ENCODE results near the gene RABL3.
"Not testable (repeated sequence)": the region's sequence is repeated elsewhere in the genome, so short reads cannot be mapped to it uniquely, and the experiment has no call there.

The RABL3 gene

DNA sequence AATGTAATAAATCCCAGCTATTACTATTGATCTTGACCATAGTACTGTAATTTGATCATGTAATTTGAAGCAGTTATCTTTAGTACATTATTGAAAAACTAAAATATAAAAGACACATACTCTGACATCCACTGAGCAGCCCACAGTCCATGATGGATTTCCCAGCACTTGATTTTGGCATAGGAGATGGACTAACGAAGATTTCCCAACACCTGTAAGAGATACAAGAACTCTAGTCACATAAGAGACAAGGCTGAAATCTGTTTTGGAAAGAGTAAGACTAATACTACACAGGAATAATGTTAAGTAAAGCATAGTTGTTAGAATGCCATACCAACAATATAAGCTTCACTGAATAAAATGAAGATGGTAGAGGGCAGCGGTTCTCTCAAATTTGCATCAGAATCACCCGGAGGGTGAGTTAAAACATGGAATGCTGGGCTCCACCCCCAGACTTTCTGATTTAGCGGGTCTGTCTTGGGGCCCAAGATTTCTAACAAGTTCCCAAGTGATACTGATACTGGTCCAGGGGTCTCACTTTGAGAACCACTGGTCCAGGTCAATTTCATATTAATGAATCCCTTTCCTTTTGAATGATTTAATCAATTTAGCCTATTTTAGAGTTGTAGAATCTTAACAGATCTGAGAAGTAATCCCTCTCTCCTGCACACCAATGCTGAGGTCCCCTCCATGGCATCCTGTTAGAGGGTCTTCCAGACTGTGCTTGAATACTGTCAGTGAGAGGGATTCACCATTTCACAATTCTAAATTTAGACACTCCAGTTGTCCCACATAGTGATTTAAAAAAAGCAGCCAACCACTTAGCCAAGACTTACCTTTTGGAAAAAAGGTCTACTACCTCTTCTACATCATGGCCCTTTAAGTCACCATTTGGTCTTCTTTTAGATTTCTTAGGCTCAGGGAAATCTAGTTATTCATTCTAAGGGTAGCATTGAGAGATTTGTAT, 11.5 kb downstream of the RABL3 start:
- Histone ChIP-seq H3K4ac (ENCODE audit: low read depth, low read length) (no peak overlapping the region), H2BK15ac (replicated peaks; ENCODE audit: low read depth) (no peak overlapping the region), H3K23ac (ENCODE audit: low read length) (no peak overlapping the region), H2BK120ac (ENCODE audit: low read depth, low read length) (no peak overlapping the region), H3K79me1 (ENCODE audit: low read length) (no peaks in the 10 kb centered on the region), H3K9ac (ENCODE audit: low read length) (no peak overlapping the region), H3K36me3 (ENCODE audit: control insufficient read depth, insufficient read depth, low read length) (no peaks in the 10 kb centered on the region), H4K5ac (ENCODE audit: low read length) (no peak overlapping the region), H3K4me3 (ENCODE audit: low read length) (no peak overlapping the region), H3K4me2 (ENCODE audit: low read length) (no peak overlapping the region), H3K27ac (ENCODE audit: low read depth, low read length) (no peak overlapping the region), H3K27me3 (ENCODE audit: insufficient read depth, low read length, poor library complexity) (no peaks in the 10 kb centered on the region), H3K4me1 (ENCODE audit: control insufficient read depth, low read depth, low read length) (no peaks in the 10 kb centered on the region), H3K79me2 (ENCODE audit: control insufficient read depth, insufficient read depth, low read length) (no peaks in the 10 kb centered on the region), H3K18ac (ENCODE audit: low read length) (no peak overlapping the region), H2BK5ac (ENCODE audit: low read length) (no peak overlapping the region), H4K8ac (ENCODE audit: low read depth, low read length) (no peak overlapping the region), H3K56ac (ENCODE audit: low read length) (no peak overlapping the region), H2AK5ac (ENCODE audit: low read length) (no peak overlapping the region)
- WGBS (ENCODE audit: extremely low coverage, insufficient coverage, low lambda C conversion rate) = no CpG with 5 or more reads among the region's 4 CpGs
- no peak for DNase-seq

DNA sequence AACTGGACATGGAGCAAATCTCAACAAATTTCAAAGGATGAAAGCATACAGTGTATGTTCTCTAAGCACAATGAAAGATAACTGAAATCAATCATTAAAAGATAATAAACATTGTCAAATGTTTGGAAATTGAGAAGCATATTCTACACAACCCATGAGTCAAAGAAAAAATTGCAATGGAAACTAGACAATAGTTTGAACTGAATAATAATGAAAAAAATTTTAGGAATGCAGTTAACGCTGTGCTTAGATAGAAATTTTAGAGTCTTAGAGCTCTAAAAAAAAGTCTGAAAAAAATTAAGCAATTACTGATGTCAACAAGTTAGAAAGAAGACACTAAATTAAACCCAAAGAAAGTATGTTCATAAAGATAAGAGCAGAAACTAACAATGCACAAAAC, 15.5 kb downstream of the RABL3 start:
- H3K36me3 ChIP-seq (ENCODE audit: control insufficient read depth, insufficient read depth, low read length) = no peaks in the 10 kb centered on the region
- H2BK5ac ChIP-seq (ENCODE audit: low read length) = no peak overlapping the region
- no peak for DNase-seq
- no peaks in the 10 kb centered on the region for H3K79me1 ChIP-seq (ENCODE audit: low read length)
- no peak overlapping the region for H3K4me3 ChIP-seq (ENCODE audit: low read length)
- WGBS (ENCODE audit: extremely low coverage, insufficient coverage, low lambda C conversion rate) = no CpG with 5 or more reads among the region's 1 CpG
- H2AK5ac ChIP-seq (ENCODE audit: low read length) = no peak overlapping the region
- no peak overlapping the region for H3K56ac ChIP-seq (ENCODE audit: low read length)
- H3K79me2 ChIP-seq (ENCODE audit: control insufficient read depth, insufficient read depth, low read length) = no peaks in the 10 kb centered on the region
- no peak overlapping the region for H2BK120ac ChIP-seq (ENCODE audit: low read depth, low read length)
- no peak overlapping the region for H3K27ac ChIP-seq (ENCODE audit: low read depth, low read length)
- H4K8ac ChIP-seq (ENCODE audit: low read depth, low read length) = no peak overlapping the region
- H3K27me3 ChIP-seq (ENCODE audit: insufficient read depth, low read length, poor library complexity) = no peaks in the 10 kb centered on the region
- H3K4me1 ChIP-seq (ENCODE audit: control insufficient read depth, low read depth, low read length) = no peaks in the 10 kb centered on the region
- no peak overlapping the region for H3K4me2 ChIP-seq (ENCODE audit: low read length)
- no peak overlapping the region for H3K4ac ChIP-seq (ENCODE audit: low read depth, low read length)
- no peak overlapping the region for H2BK15ac ChIP-seq (replicated peaks; ENCODE audit: low read depth)
- H3K23ac ChIP-seq (ENCODE audit: low read length) = no peak overlapping the region
- H3K18ac ChIP-seq (ENCODE audit: low read length) = no peak overlapping the region
- no peak overlapping the region for H4K5ac ChIP-seq (ENCODE audit: low read length)
- H3K9ac ChIP-seq (ENCODE audit: low read length) = no peak overlapping the region

DNA sequence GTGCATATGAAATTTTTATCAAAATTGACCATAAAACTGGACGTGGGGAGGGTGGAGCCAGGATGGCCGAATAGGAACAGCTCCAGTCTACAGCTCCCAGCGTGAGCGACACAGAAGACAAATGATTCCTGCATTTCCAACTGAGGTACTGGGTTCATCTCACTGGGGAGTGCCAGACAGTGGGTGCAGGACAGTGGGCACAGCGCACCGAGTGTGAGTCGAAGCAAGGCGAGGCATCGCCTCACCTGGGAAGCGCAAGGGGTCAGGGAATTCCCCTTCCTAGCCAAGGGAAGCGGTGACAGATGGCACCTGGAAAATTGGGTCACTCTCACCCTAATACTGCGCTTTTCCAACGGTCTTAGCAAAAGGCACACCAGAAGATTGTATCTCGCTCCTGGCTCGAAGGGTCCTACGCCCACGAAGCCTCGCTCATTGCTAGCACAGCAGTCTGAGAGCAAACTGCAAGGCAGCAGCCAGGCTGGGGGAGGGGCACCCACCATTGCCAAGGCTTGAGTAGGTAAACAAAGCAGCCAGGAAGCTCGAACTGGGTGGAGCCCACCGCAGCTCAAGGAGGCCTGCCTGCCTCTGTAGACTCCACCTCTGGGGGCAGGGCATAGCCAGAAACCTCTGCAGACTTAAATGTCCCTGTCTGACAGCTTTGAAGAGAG, 23.0 kb downstream of the RABL3 start:
- H2AK5ac ChIP-seq (ENCODE audit: low read length); H2BK15ac ChIP-seq (replicated peaks; ENCODE audit: low read depth); H3K4me3 ChIP-seq (ENCODE audit: low read length); H3K79me2 ChIP-seq (ENCODE audit: control insufficient read depth, insufficient read depth, low read length); H3K4ac ChIP-seq (ENCODE audit: low read depth, low read length); H3K79me1 ChIP-seq (ENCODE audit: low read length); H3K4me1 ChIP-seq (ENCODE audit: control insufficient read depth, low read depth, low read length); H4K5ac ChIP-seq (ENCODE audit: low read length); H3K23ac ChIP-seq (ENCODE audit: low read length); H3K27me3 ChIP-seq (ENCODE audit: insufficient read depth, low read length, poor library complexity); H3K36me3 ChIP-seq (ENCODE audit: control insufficient read depth, insufficient read depth, low read length); H3K4me2 ChIP-seq (ENCODE audit: low read length); H3K27ac ChIP-seq (ENCODE audit: low read depth, low read length); H4K8ac ChIP-seq (ENCODE audit: low read depth, low read length); H2BK120ac ChIP-seq (ENCODE audit: low read depth, low read length); H2BK5ac ChIP-seq (ENCODE audit: low read length): not testable (repeated sequence)
- no CpG with 5 or more reads among the region's 20 CpGs for WGBS (ENCODE audit: extremely low coverage, insufficient coverage, low lambda C conversion rate)
- Histone ChIP-seq H3K9ac (ENCODE audit: low read length) (peak overlapping the region; percentile 8), H3K56ac (ENCODE audit: low read length) (peak overlapping the region; percentile 71), H3K18ac (ENCODE audit: low read length) (peak overlapping the region; percentile 3)
- DNase-seq = peak; percentile 58

DNA sequence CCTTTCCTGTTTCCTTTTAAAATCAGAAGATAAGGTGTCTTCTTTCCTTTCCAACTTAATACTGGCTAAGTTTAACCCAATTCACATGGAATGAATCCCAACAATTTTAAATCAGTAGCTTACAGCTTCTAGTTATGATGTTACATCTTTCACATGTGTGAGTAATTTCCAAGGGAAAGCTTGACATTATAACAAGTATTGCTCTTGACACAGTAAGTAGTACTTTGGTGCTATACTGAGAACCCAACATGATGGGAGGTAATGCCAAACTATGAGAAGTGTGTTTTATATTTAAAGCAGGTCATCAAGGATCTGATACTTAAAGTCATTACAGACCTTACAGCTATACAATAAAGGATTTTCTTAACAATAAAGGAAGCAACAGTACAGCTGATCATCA, 29.1 kb downstream of the RABL3 start:
- Histone ChIP-seq H3K4me3 (ENCODE audit: low read length) (no peak overlapping the region), H3K4me1 (ENCODE audit: control insufficient read depth, low read depth, low read length) (no peaks in the 10 kb centered on the region), H3K27ac (ENCODE audit: low read depth, low read length) (no peak overlapping the region), H3K79me1 (ENCODE audit: low read length) (no peaks in the 10 kb centered on the region), H2BK5ac (ENCODE audit: low read length) (no peak overlapping the region), H3K36me3 (ENCODE audit: control insufficient read depth, insufficient read depth, low read length) (no peaks in the 10 kb centered on the region), H3K4me2 (ENCODE audit: low read length) (no peak overlapping the region), H4K8ac (ENCODE audit: low read depth, low read length) (no peak overlapping the region), H3K27me3 (ENCODE audit: insufficient read depth, low read length, poor library complexity) (no peaks in the 10 kb centered on the region), H4K5ac (ENCODE audit: low read length) (no peak overlapping the region), H2BK15ac (replicated peaks; ENCODE audit: low read depth) (no peak overlapping the region), H3K79me2 (ENCODE audit: control insufficient read depth, insufficient read depth, low read length) (no peaks in the 10 kb centered on the region), H3K4ac (ENCODE audit: low read depth, low read length) (no peak overlapping the region), H3K23ac (ENCODE audit: low read length) (no peak overlapping the region), H2AK5ac (ENCODE audit: low read length) (no peak overlapping the region), H3K18ac (ENCODE audit: low read length) (no peak overlapping the region), H3K9ac (ENCODE audit: low read length) (no peak overlapping the region), H3K56ac (ENCODE audit: low read length) (no peak overlapping the region), H2BK120ac (ENCODE audit: low read depth, low read length) (no peak overlapping the region)
- no peak for DNase-seq

DNA sequence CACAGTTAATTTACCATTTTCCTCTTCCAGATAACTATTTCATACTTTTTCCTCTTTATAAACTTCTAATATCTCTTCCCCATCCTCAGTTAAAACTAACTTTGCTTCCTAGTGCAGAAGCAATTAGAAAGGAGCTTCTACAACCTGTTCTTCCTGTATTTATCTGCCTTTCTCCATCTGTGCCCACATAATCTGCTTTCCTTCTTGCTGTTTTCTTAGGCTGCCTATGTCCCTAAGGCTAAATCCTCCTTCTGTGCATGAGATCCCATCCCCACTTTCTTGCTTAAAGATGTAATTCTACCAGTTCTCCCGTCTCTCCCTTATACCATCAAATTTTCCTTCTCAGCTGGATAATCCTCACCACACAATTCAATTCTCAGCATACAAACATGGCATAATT, 31.9 kb downstream of the RABL3 start:
- no peak overlapping the region for H3K18ac ChIP-seq (ENCODE audit: low read length)
- no peak overlapping the region for H2BK5ac ChIP-seq (ENCODE audit: low read length)
- no peaks in the 10 kb centered on the region for H3K36me3 ChIP-seq (ENCODE audit: control insufficient read depth, insufficient read depth, low read length)
- no peaks in the 10 kb centered on the region for H3K79me1 ChIP-seq (ENCODE audit: low read length)
- H3K23ac ChIP-seq (ENCODE audit: low read length) = no peak overlapping the region
- H3K4me3 ChIP-seq (ENCODE audit: low read length) = no peak overlapping the region
- H3K4me2 ChIP-seq (ENCODE audit: low read length) = no peak overlapping the region
- no peak overlapping the region for H2BK120ac ChIP-seq (ENCODE audit: low read depth, low read length)
- H3K27ac ChIP-seq (ENCODE audit: low read depth, low read length) = no peak overlapping the region
- no peaks in the 10 kb centered on the region for H3K4me1 ChIP-seq (ENCODE audit: control insufficient read depth, low read depth, low read length)
- no peaks in the 10 kb centered on the region for H3K27me3 ChIP-seq (ENCODE audit: insufficient read depth, low read length, poor library complexity)
- no peaks in the 10 kb centered on the region for H3K79me2 ChIP-seq (ENCODE audit: control insufficient read depth, insufficient read depth, low read length)
- H4K8ac ChIP-seq (ENCODE audit: low read depth, low read length) = no peak overlapping the region
- DNase-seq = no peak
- no peak overlapping the region for H3K4ac ChIP-seq (ENCODE audit: low read depth, low read length)
- H3K56ac ChIP-seq (ENCODE audit: low read length) = no peak overlapping the region
- no peak overlapping the region for H2BK15ac ChIP-seq (replicated peaks; ENCODE audit: low read depth)
- H3K9ac ChIP-seq (ENCODE audit: low read length) = no peak overlapping the region
- no peak overlapping the region for H2AK5ac ChIP-seq (ENCODE audit: low read length)
- no CpG with 5 or more reads among the region's 1 CpG for WGBS (ENCODE audit: extremely low coverage, insufficient coverage, low lambda C conversion rate)
- H4K5ac ChIP-seq (ENCODE audit: low read length) = no peak overlapping the region

Data from mesendoderm (in vitro differentiated cells).